Measurements from ENCODE around the gene SNX25.
A peak's percentile ranks its signal among the peaks of the same experiment; 100 is the strongest.
"Not testable (repeated sequence)": the region's sequence is repeated elsewhere in the genome, so short reads cannot be mapped to it uniquely, and the experiment has no call there.

The SNX25 gene

GRCh38 chr4:185209031-185209851 is at the start of gene SNX25:
Gene SNX25 (plus strand): TSS chr4:185209598. CDS start chr4:185209827, 229 bp downstream.
- DNase-seq (ENCODE audit: low read depth in 2 of 2): peak; percentile 83 to 87

GRCh38 chr4:185165605-185166063 is 43.8 kb upstream of the SNX25 start:
- no peak for DNase-seq (ENCODE audit: low read depth in 2 of 2)

GRCh38 chr4:185167234-185167633 is 42.2 kb upstream of the SNX25 start:
- no peak for DNase-seq (ENCODE audit: low read depth in 2 of 2)

GRCh38 chr4:185171373-185172071 is 37.9 kb upstream of the SNX25 start:
- no peak for DNase-seq (ENCODE audit: low read depth in 2 of 2)

GRCh38 chr4:185179488-185179887 is 29.9 kb upstream of the SNX25 start:
- no peak for DNase-seq (ENCODE audit: low read depth in 2 of 2)

- no peak for DNase-seq (ENCODE audit: low read depth in 2 of 2)
Observed at GRCh38 chr4:185182239-185182638, 27.2 kb upstream of the SNX25 start.

GRCh38 chr4:185183622-185184281 is 25.6 kb upstream of the SNX25 start:
- peak; percentile 55 to 63 for DNase-seq (ENCODE audit: low read depth in 2 of 2)

- DNase-seq (ENCODE audit: low read depth in 2 of 2): no peak
Observed at GRCh38 chr4:185186769-185187168, 22.6 kb upstream of the SNX25 start.

- no peak for DNase-seq (ENCODE audit: low read depth in 2 of 2)
Observed at GRCh38 chr4:185189606-185190305, 19.6 kb upstream of the SNX25 start.

GRCh38 chr4:185190306-185190856 is 19.0 kb upstream of the SNX25 start:
- no peak for DNase-seq (ENCODE audit: low read depth in 2 of 2)

GRCh38 chr4:185192059-185192458 is 17.3 kb upstream of the SNX25 start:
- no peak for DNase-seq (ENCODE audit: low read depth in 2 of 2)

GRCh38 chr4:185194924-185195888 is 14.2 kb upstream of the SNX25 start:
- DNase-seq (ENCODE audit: low read depth in 2 of 2): no peak

GRCh38 chr4:185196437-185196836 is 13.0 kb upstream of the SNX25 start:
- DNase-seq (ENCODE audit: low read depth in 2 of 2): no peak

- not testable (repeated sequence) for DNase-seq (ENCODE audit: low read depth in 2 of 2)
Observed at GRCh38 chr4:185198189-185198588, 11.2 kb upstream of the SNX25 start.

GRCh38 chr4:185201977-185202962 is 7.1 kb upstream of the SNX25 start:
- no peak for DNase-seq (ENCODE audit: low read depth in 2 of 2)

GRCh38 chr4:185202984-185203485 is 6.4 kb upstream of the SNX25 start:
- no peak for DNase-seq (ENCODE audit: low read depth in 2 of 2)

- peak; percentile 65 to 70 for DNase-seq (ENCODE audit: low read depth in 2 of 2)
Observed at GRCh38 chr4:185203486-185204237, 5.7 kb upstream of the SNX25 start, which contains the start of gene CFAP97. Gene CFAP97 (minus strand): TSS chr4:185204000. CDS start chr4:185191196, 12,804 bp downstream.
